Dendritic cell treated with granulocyte-macrophage colony-stimulating factor and Interleukin-4, amounts not matched to agents 40 ng/mL and 50 ng/mL, for 4 days (primary cell): ENCODE data around the gene IL11RA.
A peak's percentile ranks its signal among the peaks of the same experiment; 100 is the strongest.

ENCODE experiments used
- H3K27ac Mint-ChIP-seq: one replicate; pipeline ENCODE4 v1.8.0; 2022; ENCODE audit warnings: mild to moderate bottlenecking, mixed read lengths
- H3K27me3 Mint-ChIP-seq: one replicate; pipeline ENCODE4 v1.8.0; 2022; ENCODE audit warnings: mild to moderate bottlenecking, mixed read lengths
- H3K36me3 Mint-ChIP-seq: one replicate; pipeline ENCODE4 v1.8.0; 2022; ENCODE audit warnings: low read depth, mixed read lengths
- H3K4me1 Mint-ChIP-seq: one replicate; pipeline ENCODE4 v1.8.0; 2022; ENCODE audit warnings: low read depth, mixed read lengths
- H3K4me3 Mint-ChIP-seq: one replicate; pipeline ENCODE4 v1.8.0; 2022; ENCODE audit warnings: mild to moderate bottlenecking, moderate library complexity, mixed read lengths
- H3K9me3 Mint-ChIP-seq: one replicate; pipeline ENCODE4 v1.8.0; 2022; ENCODE audit warnings: mixed read lengths
- intact Hi-C: fragments of 100-400 bp; cut with micrococcal nuclease; formaldehyde crosslinking; loops from one replicate; pipeline ENCODE4 v1.15.0; 2022

Gene IL11RA

DNA sequence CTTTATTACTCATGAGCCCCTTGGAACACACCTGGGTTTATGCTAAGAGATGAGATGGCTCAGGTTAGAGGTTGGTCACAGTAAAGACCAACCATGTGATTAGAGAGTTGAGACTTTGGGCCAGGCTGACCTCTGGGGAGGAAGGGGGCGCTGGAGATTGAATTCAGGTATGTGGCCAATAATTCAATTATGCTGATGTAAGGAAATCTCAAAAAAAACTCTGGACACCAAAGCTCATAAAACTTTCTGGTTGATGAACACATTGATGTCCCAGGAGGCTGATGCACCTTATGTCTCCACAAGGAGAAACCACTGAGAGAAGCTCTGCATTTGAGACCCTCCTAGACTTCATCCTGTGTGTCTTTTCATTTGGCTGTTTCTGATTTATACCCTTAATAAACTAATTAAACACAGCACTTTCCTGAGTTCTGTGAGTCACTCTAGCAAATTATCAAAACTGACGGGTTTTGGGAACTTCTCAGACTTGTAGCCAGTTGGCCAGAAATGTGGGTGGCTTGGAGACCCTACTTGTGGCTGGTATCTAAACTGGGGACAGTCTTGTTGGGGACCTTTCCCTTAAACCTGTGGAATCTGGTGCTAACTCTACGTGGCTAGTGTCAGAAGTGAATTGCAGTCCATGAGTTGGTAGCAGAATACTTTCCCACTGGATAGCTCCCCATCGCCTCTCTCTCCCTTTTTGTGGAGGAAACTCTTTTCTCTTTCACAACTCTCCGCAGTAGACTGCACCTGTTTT lies 18.0 kb downstream of the IL11RA start:
- Mint-ChIP-seq H3K27me3 (no peaks in the 10 kb centered on the region), H3K4me3 (no peak overlapping the region), H3K27ac (no peak overlapping the region), H3K36me3 (peaks cover 10% of the 10 kb centered on the region), H3K9me3 (peaks cover 11% of the 10 kb centered on the region), H3K4me1 (peaks cover 20% of the 10 kb centered on the region)
- intact Hi-C loops = loop anchor here (5.0 kb wide), 1 partner anchor 402 kb away; the partner anchor contains the start of gene VCP

DNA sequence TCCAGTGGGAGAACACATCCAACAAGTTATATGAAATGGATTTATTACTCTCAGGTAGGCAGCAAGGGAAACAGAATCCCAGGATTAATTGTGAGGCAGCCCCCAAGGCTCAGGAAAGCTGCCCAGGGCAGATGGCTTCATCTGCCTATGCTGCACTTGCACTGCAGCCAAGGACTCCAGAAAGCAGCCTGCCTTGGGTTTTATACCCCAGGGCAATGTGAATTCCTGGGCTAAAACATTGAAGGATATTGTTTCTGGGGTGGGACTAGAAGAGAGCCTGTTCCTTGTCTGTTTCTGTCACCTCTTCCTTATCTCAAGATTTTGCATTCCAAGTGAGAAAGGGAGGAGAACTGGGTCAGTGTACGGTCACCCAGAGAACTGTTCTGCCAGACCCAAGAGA lies 19.3 kb downstream of the IL11RA start:
- Mint-ChIP-seq H3K4me1 (peaks cover 16% of the 10 kb centered on the region), H3K4me3 (no peak overlapping the region), H3K27me3 (no peaks in the 10 kb centered on the region), H3K9me3 (peaks cover 11% of the 10 kb centered on the region), H3K27ac (no peak overlapping the region), H3K36me3 (peaks cover 10% of the 10 kb centered on the region)
- intact Hi-C loops = no loop called here

DNA sequence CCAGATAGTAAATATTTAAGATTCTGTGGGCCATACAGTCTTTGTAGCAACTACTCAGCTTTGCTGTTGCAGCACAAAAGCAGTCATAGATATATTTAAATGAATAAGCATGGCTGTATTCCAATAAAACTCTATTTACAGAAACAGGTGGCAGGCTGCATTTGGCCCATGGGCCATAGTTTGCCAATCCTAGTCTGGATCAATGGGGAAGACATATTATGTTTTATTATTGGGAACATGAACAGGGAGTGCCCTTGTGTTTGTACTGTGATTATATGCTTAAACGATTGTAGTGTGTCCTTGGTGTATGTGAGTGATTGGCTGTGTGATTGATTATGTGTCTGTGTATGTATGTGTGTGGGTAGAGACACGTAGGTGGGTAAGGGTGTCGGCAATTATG lies 22.5 kb downstream of the IL11RA start:
- Mint-ChIP-seq H3K27me3 (no peaks in the 10 kb centered on the region), H3K4me3 (no peak overlapping the region)

DNA sequence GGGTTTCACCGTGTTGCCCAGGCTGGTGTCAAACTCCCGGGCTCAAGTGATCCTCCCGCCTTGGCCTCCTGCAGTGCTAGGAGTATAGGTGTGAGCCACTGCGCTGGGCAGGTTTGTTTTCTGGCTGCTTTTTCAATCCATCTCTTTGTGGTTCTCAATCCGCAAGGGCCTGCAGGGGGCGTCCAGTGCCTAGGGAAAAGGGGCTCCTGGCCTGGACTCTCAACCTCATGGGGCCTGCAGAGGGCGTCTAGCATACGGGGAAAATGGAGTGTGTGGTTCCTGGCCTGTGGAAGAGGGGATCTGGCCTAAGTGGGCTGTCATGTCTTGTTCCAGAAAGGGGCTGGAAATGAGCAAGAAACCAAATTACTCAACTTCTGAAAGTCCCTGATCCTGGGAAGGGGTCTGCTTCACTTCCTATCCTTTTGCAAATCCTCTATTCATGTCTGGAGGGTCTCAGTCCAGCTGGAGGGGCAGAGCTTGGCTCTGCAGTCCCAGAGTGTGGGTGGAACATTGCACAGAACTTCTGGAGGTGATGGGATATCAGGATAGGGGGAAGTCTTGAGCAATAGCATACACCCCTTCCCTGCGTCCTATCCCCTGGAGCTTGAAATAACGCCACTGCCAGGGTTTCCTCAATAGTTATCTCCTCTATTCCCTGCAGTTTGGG lies 23.2 kb downstream of the IL11RA start:
- Mint-ChIP-seq H3K4me1 (no peaks in the 10 kb centered on the region), H3K4me3 (no peak overlapping the region), H3K27me3 (no peaks in the 10 kb centered on the region), H3K27ac (no peak overlapping the region), H3K9me3 (no peaks in the 10 kb centered on the region), H3K36me3 (no peaks in the 10 kb centered on the region)
- intact Hi-C loops = loop anchor here (1.0 kb wide), 1 partner anchor 27 kb away; no protein-coding TSS in a partner anchor

More for the DNA sequence above, 22.5 kb downstream of the IL11RA start:
- Mint-ChIP-seq H3K4me1 (no peaks in the 10 kb centered on the region), H3K36me3 (peaks cover 2% of the 10 kb centered on the region), H3K27ac (no peak overlapping the region), H3K9me3 (peaks cover 3% of the 10 kb centered on the region)
- intact Hi-C loops = no loop called here

GRCh38 chr9:34675869-34676268 lies 23.9 kb downstream of the IL11RA start:
- H3K36me3 Mint-ChIP-seq = no peaks in the 10 kb centered on the region
- H3K4me3 Mint-ChIP-seq = no peak overlapping the region
- no peaks in the 10 kb centered on the region for H3K9me3 Mint-ChIP-seq
- no peaks in the 10 kb centered on the region for H3K27me3 Mint-ChIP-seq
- intact Hi-C loops = loop anchor here (1.0 kb wide), 1 partner anchor 26 kb away; no protein-coding TSS in a partner anchor
- H3K27ac Mint-ChIP-seq = no peak overlapping the region
- no peaks in the 10 kb centered on the region for H3K4me1 Mint-ChIP-seq

DNA sequence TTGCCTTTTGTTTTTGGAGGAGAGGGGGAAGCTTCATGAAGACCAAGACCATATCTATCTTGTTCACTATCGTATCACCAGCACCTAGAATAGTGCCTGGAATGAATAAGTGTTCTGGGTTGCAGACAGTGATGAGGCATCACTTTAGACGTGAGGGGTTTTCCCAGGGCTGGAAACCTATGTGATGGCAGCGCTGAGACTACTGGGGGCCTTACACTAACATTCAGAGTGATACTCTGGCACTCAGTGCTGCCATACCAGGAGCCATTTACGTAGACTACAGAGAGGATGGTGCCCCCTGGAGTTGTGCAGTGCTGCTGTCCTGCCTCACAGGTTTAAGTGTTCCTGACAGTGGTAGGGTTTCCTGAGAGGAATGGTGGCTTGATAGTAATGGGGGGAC lies 32.2 kb downstream of the IL11RA start:
- Mint-ChIP-seq H3K9me3 (no peaks in the 10 kb centered on the region), H3K27ac (no peak overlapping the region), H3K4me3 (no peak overlapping the region), H3K36me3 (no peaks in the 10 kb centered on the region), H3K4me1 (peaks cover 27% of the 10 kb centered on the region), H3K27me3 (no peaks in the 10 kb centered on the region)
- intact Hi-C loops = no loop called here

GRCh38 chr9:34684816-34685215 lies 32.8 kb downstream of the IL11RA start:
- no peaks in the 10 kb centered on the region for H3K9me3 Mint-ChIP-seq
- intact Hi-C loops = no loop called here
- no peak overlapping the region for H3K4me3 Mint-ChIP-seq
- peaks cover 27% of the 10 kb centered on the region for H3K4me1 Mint-ChIP-seq
- peaks cover 3% of the 10 kb centered on the region for H3K27me3 Mint-ChIP-seq
- H3K27ac Mint-ChIP-seq = no peak overlapping the region
- H3K36me3 Mint-ChIP-seq = no peaks in the 10 kb centered on the region

DNA sequence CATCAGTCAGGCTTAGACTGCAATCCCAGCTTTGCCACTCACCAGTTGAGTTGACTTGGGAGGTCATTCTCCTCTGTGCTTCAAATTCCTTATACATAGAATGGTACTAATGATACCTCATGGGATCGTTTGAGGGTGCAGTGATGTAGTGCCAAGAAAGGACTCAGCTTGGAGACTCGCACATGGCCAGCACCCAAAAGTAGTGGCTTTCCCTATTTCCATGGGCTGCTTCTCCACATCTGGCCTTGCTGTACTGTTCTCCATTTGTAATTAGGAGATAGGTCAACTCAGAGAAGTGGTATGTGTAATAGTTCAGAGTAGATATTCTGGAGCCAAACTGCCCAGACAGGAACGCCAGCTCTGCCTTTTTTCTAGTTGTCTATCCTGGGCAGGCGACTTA lies 33.6 kb downstream of the IL11RA start:
- H3K27ac Mint-ChIP-seq = no peak overlapping the region
- peaks cover 7% of the 10 kb centered on the region for H3K27me3 Mint-ChIP-seq
- intact Hi-C loops = no loop called here
- H3K9me3 Mint-ChIP-seq = no peaks in the 10 kb centered on the region
- H3K36me3 Mint-ChIP-seq = no peaks in the 10 kb centered on the region
- peaks cover 27% of the 10 kb centered on the region for H3K4me1 Mint-ChIP-seq
- H3K4me3 Mint-ChIP-seq = no peak overlapping the region

DNA sequence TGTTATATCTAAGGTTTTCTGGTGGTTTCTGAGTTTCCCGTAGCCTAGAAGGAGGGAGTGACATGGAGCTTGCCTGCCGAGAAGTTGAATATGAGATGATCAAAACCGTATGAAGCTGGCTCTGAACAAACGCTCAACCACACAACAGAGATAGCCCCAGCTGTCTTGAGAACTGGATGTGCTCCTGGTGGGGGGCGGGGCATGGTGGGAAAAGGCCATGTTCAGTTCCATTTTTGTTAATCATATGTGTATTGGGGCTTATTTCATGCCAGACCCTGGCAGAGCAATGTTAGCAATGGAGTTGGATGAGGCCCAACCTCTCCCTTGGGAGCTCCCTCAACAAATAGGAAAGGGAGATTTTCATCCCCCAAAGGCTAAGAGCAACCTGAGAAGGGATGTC lies 34.2 kb downstream of the IL11RA start:
- Mint-ChIP-seq H3K4me3 (no peak overlapping the region), H3K36me3 (no peaks in the 10 kb centered on the region), H3K27me3 (peaks cover 13% of the 10 kb centered on the region), H3K4me1 (peaks cover 33% of the 10 kb centered on the region), H3K9me3 (no peaks in the 10 kb centered on the region), H3K27ac (no peak overlapping the region)
- intact Hi-C loops = no loop called here

DNA sequence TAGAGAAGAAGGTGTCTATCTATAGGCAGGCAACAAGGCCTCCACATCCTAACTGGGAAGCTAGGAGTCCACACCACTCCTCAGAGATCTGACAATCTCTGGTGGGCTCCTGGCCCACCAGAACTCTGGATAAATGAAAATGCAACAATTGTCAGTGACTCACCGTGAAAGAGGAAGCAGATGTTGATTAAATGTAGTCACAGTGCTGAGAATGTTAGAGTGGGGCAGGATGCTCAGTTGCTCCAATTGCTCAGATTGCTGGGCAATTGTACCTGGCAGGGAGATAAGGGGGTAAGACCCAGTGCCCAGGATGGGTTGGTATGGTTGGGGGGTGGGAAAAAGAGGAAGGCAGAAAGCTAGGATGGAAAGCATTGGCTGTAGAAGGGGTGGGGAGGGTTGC lies 34.7 kb downstream of the IL11RA start:
- Mint-ChIP-seq H3K27me3 (peaks cover 14% of the 10 kb centered on the region), H3K36me3 (no peaks in the 10 kb centered on the region), H3K4me1 (peaks cover 33% of the 10 kb centered on the region), H3K4me3 (no peak overlapping the region), H3K27ac (no peak overlapping the region), H3K9me3 (no peaks in the 10 kb centered on the region)
- intact Hi-C loops = no loop called here

DNA sequence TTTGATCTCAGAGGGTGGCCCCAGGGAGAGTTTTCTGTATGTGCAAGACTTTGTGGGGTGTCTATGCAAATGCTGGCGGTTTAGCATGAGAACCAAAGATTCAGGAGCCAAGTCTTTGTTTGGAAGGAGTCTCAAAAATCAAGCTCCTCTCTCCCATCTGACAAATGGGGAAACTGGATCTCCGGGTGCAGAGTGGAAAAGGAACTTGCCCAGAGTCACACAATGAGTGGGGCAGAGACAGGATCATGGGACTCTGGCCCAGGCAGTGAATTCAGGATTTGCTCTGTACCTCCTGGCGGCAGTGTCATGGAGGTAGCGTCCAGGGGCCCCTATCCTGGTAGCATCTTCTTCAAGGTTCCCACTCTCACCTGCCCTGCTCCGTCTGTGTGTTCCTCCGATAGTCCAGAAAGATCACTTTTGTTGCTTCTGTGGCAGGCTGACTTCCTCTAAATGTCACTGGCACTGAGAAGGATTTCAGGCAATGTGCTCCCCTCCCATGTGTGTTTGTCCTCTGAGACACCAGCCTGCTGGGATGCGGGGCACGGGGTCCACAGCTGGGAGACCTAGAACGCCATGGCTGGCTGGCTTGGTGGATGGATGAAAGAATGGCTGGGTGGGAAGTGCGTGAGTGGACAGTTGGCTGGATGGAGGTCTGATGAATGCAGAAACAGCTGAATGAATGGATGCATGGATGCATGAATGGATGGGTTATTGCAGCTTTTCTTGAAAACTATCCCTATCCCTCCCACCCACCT lies 35.5 kb downstream of the IL11RA start:
- no peak overlapping the region for H3K4me3 Mint-ChIP-seq
- no peaks in the 10 kb centered on the region for H3K36me3 Mint-ChIP-seq
- peaks cover 32% of the 10 kb centered on the region for H3K4me1 Mint-ChIP-seq
- intact Hi-C loops = no loop called here
- no peaks in the 10 kb centered on the region for H3K9me3 Mint-ChIP-seq
- H3K27ac Mint-ChIP-seq = peak overlapping the region; percentile 21
- peaks cover 14% of the 10 kb centered on the region for H3K27me3 Mint-ChIP-seq

DNA sequence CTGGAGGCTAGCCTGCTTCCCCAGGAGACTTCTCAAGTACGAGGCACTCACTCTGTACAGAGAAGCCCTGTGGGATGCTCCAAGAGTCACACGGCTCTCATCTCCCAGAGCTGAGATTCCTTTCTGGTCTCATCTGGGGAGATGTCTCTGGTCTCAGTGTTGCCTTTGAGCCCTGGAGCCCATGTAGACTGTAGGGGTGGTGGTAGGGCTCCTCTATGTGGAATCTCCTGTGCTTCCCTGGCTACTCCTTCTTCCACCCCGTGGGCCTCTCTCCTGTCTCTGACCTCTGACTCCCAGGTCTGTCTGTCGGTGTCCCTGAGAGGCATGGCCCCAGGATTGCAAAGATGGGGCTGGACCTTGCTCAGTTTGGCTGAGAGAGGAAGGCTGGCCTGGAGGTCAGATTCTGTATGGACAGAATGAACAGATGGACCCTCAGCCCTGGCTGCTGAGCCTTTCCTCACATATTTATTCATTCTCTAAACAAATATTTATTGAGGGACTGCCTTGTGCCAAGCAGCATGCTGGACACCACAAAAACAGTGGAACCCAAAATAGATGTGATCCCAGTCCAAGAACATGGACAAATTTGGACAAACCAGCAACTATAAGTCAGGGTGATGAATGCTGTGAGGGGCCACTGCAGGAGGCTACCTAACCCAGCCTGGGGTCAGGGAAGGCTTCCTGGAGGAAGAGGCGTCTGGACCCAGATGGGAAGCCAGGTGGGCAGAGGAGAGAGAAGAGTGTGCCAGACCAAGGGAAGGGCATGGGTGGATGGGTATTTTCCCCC lies 36.5 kb downstream of the IL11RA start:
- Mint-ChIP-seq H3K27me3 (peaks cover 14% of the 10 kb centered on the region), H3K36me3 (no peaks in the 10 kb centered on the region), H3K4me1 (peaks cover 32% of the 10 kb centered on the region), H3K27ac (no peak overlapping the region), H3K9me3 (no peaks in the 10 kb centered on the region), H3K4me3 (no peak overlapping the region)
- intact Hi-C loops = no loop called here

- Mint-ChIP-seq H3K9me3 (no peaks in the 10 kb centered on the region), H3K27ac (no peak overlapping the region), H3K36me3 (no peaks in the 10 kb centered on the region), H3K4me3 (no peak overlapping the region), H3K4me1 (peaks cover 32% of the 10 kb centered on the region), H3K27me3 (peaks cover 14% of the 10 kb centered on the region)
- intact Hi-C loops = no loop called here
Observed at GRCh38 chr9:34689116-34689470, 37.1 kb downstream of the IL11RA start.
